Measurements from ENCODE around the gene OR8U1.
"Not testable (repeated sequence)": the region's sequence is repeated elsewhere in the genome, so short reads cannot be mapped to it uniquely, and the experiment has no call there.

Gene OR8U1

DNA sequence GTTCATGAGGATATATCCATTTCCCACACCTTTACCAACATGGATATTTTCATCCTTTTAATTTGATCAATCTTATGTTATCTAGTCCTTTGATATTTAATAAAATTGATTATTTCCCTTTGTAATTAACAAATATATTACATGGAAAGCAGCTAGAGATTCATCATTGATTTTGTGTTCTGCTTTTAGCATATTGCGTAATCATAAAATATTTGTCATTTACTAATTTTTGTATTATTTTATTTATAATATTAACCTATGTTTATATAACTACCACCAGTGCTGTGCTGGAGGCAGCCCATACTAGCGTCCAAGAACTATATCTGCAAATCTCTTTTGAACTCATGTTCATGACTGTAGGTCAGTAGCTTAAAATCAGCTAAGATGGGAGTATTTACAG, 4.7 kb downstream of the OR8U1 start:
- no peak for DNase-seq
- Mint-ChIP-seq H3K9me3 (no peaks in the 10 kb centered on the region), H3K4me1 (no peaks in the 10 kb centered on the region), H3K27me3 (ENCODE audit: low read depth, poor library complexity) (no peaks in the 10 kb centered on the region), H3K4me3 (no peak overlapping the region), H3K27ac (no peak overlapping the region), H3K36me3 (ENCODE audit: low read depth) (no peaks in the 10 kb centered on the region)
- TF ChIP-seq, protein P1, sequence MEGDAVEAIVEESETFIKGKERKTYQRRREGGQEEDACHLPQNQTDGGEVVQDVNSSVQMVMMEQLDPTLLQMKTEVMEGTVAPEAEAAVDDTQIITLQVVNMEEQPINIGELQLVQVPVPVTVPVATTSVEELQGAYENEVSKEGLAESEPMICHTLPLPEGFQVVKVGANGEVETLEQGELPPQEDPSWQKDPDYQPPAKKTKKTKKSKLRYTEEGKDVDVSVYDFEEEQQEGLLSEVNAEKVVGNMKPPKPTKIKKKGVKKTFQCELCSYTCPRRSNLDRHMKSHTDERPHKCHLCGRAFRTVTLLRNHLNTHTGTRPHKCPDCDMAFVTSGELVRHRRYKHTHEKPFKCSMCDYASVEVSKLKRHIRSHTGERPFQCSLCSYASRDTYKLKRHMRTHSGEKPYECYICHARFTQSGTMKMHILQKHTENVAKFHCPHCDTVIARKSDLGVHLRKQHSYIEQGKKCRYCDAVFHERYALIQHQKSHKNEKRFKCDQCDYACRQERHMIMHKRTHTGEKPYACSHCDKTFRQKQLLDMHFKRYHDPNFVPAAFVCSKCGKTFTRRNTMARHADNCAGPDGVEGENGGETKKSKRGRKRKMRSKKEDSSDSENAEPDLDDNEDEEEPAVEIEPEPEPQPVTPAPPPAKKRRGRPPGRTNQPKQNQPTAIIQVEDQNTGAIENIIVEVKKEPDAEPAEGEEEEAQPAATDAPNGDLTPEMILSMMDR (IDR thresholded peaks at IDR 0.05) = no peak

DNA sequence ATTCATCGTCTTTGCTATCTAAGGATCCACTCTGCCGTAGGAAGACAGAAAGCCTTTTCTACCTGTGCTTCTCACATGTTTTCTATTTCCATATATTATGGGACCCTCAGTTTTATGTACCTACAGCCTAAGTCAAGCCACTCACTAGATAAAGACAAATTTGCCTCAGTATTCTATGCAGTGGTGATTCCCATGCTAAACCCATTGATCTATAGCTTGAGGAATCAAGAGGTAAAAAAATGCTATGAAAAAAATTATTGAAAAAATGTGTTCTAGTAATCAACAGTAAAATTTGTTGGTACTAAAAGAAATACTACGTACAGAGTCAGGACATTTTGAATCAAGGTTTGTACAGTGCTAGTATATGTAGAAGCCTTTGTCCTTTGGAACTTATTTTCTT, 19.0 kb downstream of the OR8U1 start:
- TF ChIP-seq, protein P1 (IDR thresholded peaks at IDR 0.05) = no peak
- no peaks in the 10 kb centered on the region for H3K9me3 Mint-ChIP-seq

DNA sequence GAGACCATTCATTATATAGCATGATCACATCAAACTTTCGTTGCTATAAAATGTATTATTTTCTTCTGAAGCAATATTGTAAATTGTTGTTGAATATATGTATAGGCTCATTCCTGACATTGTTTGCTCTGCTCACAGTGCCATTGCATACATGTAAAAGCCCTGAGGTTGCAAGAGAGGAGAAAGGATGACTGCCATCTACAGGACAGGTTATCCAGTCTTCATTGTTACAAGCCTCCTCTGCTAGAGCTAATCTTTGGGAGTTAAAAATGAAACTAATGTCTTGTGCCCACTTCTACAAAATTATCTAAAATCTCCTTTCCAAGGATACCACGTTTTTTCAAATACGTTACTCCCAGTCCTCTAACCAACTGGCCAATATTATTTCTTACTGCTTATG, 20.6 kb downstream of the OR8U1 start:
- Mint-ChIP-seq H3K4me1 (no peaks in the 10 kb centered on the region), H3K36me3 (ENCODE audit: low read depth) (no peaks in the 10 kb centered on the region), H3K4me3 (no peak overlapping the region), H3K9me3 (peaks cover 2% of the 10 kb centered on the region), H3K27ac (peak overlapping the region; percentile 37), H3K27me3 (ENCODE audit: low read depth, poor library complexity) (peaks cover 2% of the 10 kb centered on the region)
- DNase-seq = no peak
- TF ChIP-seq, protein P1 (IDR thresholded peaks at IDR 0.05) = no peak

More for the DNA sequence above, 19.0 kb downstream of the OR8U1 start:
- Mint-ChIP-seq H3K4me1 (no peaks in the 10 kb centered on the region), H3K4me3 (no peak overlapping the region), H3K27ac (no peak overlapping the region), H3K36me3 (ENCODE audit: low read depth) (no peaks in the 10 kb centered on the region), H3K27me3 (ENCODE audit: low read depth, poor library complexity) (peaks cover 2% of the 10 kb centered on the region)
- DNase-seq = no peak

DNA sequence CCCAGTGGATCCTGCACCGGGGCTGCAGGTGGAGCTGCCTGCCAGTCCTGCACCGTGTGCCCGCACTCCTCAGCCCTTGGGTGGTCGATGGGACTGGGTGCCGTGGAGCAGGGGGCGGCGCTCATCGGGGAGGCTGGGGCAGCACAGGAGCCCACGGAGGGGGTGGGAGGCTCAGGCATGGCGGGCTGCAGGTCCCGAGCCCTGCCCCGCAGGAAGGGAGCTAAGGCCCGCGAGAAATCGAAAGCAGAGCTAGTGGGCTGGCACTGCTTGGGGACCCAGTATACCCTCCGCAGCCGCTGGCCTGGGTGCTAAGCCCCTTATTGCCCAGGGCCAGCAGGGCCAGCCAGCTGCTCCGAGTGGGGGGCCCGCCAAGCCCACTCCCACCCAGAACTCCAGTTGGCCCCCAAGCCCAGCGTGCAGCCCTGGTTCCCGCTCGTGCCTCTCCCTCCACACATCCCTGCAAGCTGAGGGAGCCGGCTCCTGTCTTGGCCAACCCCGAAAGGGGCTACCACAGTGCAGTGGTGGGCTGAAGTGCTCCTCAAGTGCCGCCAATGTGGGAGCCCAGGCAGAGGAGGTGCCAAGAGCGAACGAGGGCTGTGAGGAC, 26.5 kb downstream of the OR8U1 start:
- H3K4me3 Mint-ChIP-seq; H3K27ac Mint-ChIP-seq; H3K36me3 Mint-ChIP-seq (ENCODE audit: low read depth); DNase-seq; H3K27me3 Mint-ChIP-seq (ENCODE audit: low read depth, poor library complexity); H3K4me1 Mint-ChIP-seq: not testable (repeated sequence)
- H3K9me3 Mint-ChIP-seq = peaks cover 10% of the 10 kb centered on the region

DNA sequence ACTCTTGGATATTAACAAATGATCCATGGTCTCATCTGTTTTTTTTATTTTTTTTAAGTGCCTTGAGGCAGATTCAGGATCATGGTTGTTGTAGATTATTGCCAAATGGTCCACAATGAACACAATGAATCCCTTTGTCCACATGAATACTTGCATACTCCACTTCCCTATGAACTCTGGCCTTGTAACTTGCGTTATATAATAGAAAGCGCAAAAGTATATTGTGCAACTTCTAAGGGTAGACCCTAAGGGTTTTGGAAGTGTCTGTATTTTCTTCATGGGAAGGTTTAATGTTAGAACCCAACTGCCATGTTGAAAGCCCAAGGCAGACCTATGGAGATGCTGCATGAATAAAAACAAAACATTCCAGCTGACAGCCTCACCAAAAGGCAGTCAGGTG, 29.0 kb downstream of the OR8U1 start:
- H3K27ac Mint-ChIP-seq = no peak overlapping the region
- H3K4me3 Mint-ChIP-seq = no peak overlapping the region
- no peak for DNase-seq
- no peaks in the 10 kb centered on the region for H3K27me3 Mint-ChIP-seq (ENCODE audit: low read depth, poor library complexity)
- no peaks in the 10 kb centered on the region for H3K36me3 Mint-ChIP-seq (ENCODE audit: low read depth)
- TF ChIP-seq, protein P1 (IDR thresholded peaks at IDR 0.05) = no peak
- no peaks in the 10 kb centered on the region for H3K4me1 Mint-ChIP-seq
- peaks cover 10% of the 10 kb centered on the region for H3K9me3 Mint-ChIP-seq

DNA sequence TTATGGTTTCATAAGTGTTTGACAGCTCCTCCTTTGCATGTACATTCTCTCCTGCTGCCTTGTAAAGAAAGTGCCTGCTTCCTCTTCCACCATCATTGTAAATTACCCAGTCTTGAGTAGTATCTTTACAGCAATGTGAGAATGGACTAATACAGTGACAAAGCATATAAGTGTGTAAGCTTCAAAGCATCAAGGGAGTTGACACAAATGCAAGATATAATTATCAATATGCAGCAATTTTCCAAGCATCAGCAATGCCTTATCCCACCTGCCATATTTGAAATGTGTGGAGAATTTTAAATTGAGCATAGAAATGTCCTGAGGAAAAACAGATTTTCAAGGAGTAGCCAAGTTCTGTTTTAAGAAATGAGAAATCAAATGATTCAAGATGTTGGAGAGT, 35.4 kb downstream of the OR8U1 start:
- Mint-ChIP-seq H3K9me3 (no peaks in the 10 kb centered on the region), H3K36me3 (ENCODE audit: low read depth) (no peaks in the 10 kb centered on the region), H3K27ac (no peak overlapping the region), H3K27me3 (ENCODE audit: low read depth, poor library complexity) (no peaks in the 10 kb centered on the region), H3K4me3 (no peak overlapping the region), H3K4me1 (no peaks in the 10 kb centered on the region)
- DNase-seq = no peak
- TF ChIP-seq, protein P1 (IDR thresholded peaks at IDR 0.05) = no peak

Data from nephron progenitor cell (in vitro differentiated cells).